Endothelial cell of umbilical vein (primary cell): ENCODE results near the gene DENND2A. TPM values are rescaled to one million over a fixed set of nuclear protein-coding genes. Genes with fewer than 3 reads are reported as not detected.

ENCODE experiments used
- BruUV-seq: library from RNA; stranded (reverse); fragments of 400-500 nt; replicated peaks from 2 replicates; lab custom pipeline; 2021; lab: Mats Ljungman, UMichigan
- CTCF ChIA-PET: fragments of 300-600, 350-600 bp; sonication (Branson Sonifier 250); formaldehyde crosslinking; loops from one replicate; lab custom pipeline; 2021; ENCODE audit warnings: antibody characterized with exemption, inconsistent platforms; lab: Charles Lee
- POLR2A ChIA-PET: fragments of 300-600, 350-600 bp; sonication (Branson Sonifier 250); formaldehyde crosslinking; loops from one replicate; lab custom pipeline; 2021; ENCODE audit warnings: antibody characterized with exemption, inconsistent platforms; lab: Charles Lee
- DNase-seq: peaks from one replicate; pipeline ENCODE4 v3.0.0-alpha.2; 2011; ENCODE audit warnings: low read depth, low spot score
- FAIRE-seq: peaks from 2 replicates; lab custom pipeline; 2011; peaks lifted over from hg19 to GRCh38; lab: Jason Lieb, UNC
- H2AFZ ChIP-seq: 2 replicates; pipeline ENCODE4 v1.6.0; 2012; ENCODE audit warnings: low read depth, low read length, control low read depth, inconsistent platforms
- H3K27ac ChIP-seq: 2 replicates; pipeline ENCODE4 v1.5.1; 2011; ENCODE audit warnings: low read depth, mild to moderate bottlenecking, control low read depth, low read length, moderate library complexity; ENCODE audit not compliant: insufficient read depth
- H3K27me3 ChIP-seq, 2 experiments: 2 replicates each; pipeline versions ENCODE4 v1.6.0 to v1.6.1; 2011; ENCODE audit warnings: low read length in 2 of 2, mixed read lengths in 1 of 2; ENCODE audit not compliant: control insufficient read depth in 2 of 2, insufficient read depth in 2 of 2
- H3K36me3 ChIP-seq, 2 experiments: 2 replicates in 1 of 2; 3 replicates in 1 of 2; pipeline ENCODE4 v1.5.1; 2011; ENCODE audit warnings: low read length in 2 of 2, mild to moderate bottlenecking in 1 of 2, moderate library complexity in 1 of 2; ENCODE audit not compliant: control insufficient read depth in 2 of 2, insufficient read depth in 2 of 2; ENCODE audit errors: extremely low read depth in 1 of 2
- H3K4me1 ChIP-seq: 3 replicates; pipeline ENCODE4 v1.5.1; 2011; ENCODE audit warnings: mild to moderate bottlenecking, low read length; ENCODE audit not compliant: control insufficient read depth, insufficient read depth; ENCODE audit errors: extremely low read depth
- H3K4me2 ChIP-seq: 2 replicates; pipeline ENCODE4 v1.6.1; 2011; ENCODE audit warnings: low read length, control low read depth, mixed read lengths; ENCODE audit not compliant: insufficient read depth
- H3K4me3 ChIP-seq, 3 experiments: fragments of 200-600 bp in 1 of 3; sonication (generic), shearing (Covaris generic) in 1 of 3; replicated peaks in 1 of 3; 2 replicates each; pipeline ENCODE4 v1.5.1; 2011 to 2016; ENCODE audit warnings: control low read depth in 3 of 3, low read length in 3 of 3, mild to moderate bottlenecking in 2 of 3, inconsistent platforms in 1 of 3, low read depth in 1 of 3, moderate library complexity in 1 of 3; ENCODE audit not compliant: insufficient read depth in 1 of 3
- H3K79me2 ChIP-seq: 2 replicates; pipeline ENCODE4 v1.6.0; 2012; ENCODE audit warnings: low read length, inconsistent platforms; ENCODE audit not compliant: control insufficient read depth, insufficient read depth
- H3K9ac ChIP-seq: replicated peaks from 2 replicates; pipeline ENCODE3; 2011; ENCODE audit warnings: low read length, control low read depth; ENCODE audit not compliant: insufficient read depth; ENCODE audit errors: extremely low read depth
- H3K9me1 ChIP-seq: replicated peaks from 3 replicates; pipeline ENCODE4 v1.6.0; 2011; ENCODE audit warnings: mild to moderate bottlenecking, low read length; ENCODE audit not compliant: control insufficient read depth, insufficient read depth; ENCODE audit errors: extremely low read depth
- H3K9me3 ChIP-seq: replicated peaks from 2 replicates; pipeline ENCODE4 v1.5.1; 2012; ENCODE audit warnings: low read length, inconsistent platforms; ENCODE audit not compliant: control insufficient read depth, insufficient read depth
- H4K20me1 ChIP-seq: replicated peaks from 2 replicates; pipeline ENCODE3; 2011; ENCODE audit warnings: mild to moderate bottlenecking, low read length; ENCODE audit not compliant: control insufficient read depth, insufficient read depth; ENCODE audit errors: extremely low read depth
- EZH2 ChIP-seq: IDR thresholded peaks from 2 replicates; pipeline ENCODE4 v1.6.1; 2012; ENCODE audit warnings: borderline replicate concordance, low read depth, mild to moderate bottlenecking, moderate library complexity, low read length, inconsistent platforms; ENCODE audit not compliant: severe bottlenecking
- FOS ChIP-seq: IDR thresholded peaks from 2 replicates; pipeline ENCODE4 v1.6.1; 2011; ENCODE audit warnings: mild to moderate bottlenecking, low read length, moderate library complexity, borderline replicate concordance; ENCODE audit not compliant: insufficient read depth
- GATA2 ChIP-seq: IDR thresholded peaks from 2 replicates; pipeline ENCODE4 v1.7.0; 2011; ENCODE audit warnings: low read depth, mild to moderate bottlenecking, moderate library complexity, mixed read lengths, low read length; ENCODE audit not compliant: insufficient read length, insufficient read depth
- JUN ChIP-seq: IDR thresholded peaks from 2 replicates; pipeline ENCODE4 v1.6.1; 2011; ENCODE audit warnings: borderline replicate concordance, low read depth; ENCODE audit not compliant: insufficient read length, insufficient read depth
- MYC ChIP-seq: IDR thresholded peaks from one replicate; pipeline ENCODE4 v1.6.1; 2011; ENCODE audit warnings: mild to moderate bottlenecking, low read depth, low read length
- POLR2A ChIP-seq: IDR thresholded peaks from 2 replicates; pipeline ENCODE4 v1.6.1; 2012; ENCODE audit warnings: low read depth, mild to moderate bottlenecking, control low read depth, low read length
- POLR2AphosphoS5 ChIP-seq: IDR thresholded peaks from 2 replicates; pipeline ENCODE4 v1.6.1; 2012; ENCODE audit warnings: low read depth, mild to moderate bottlenecking, control low read depth, low read length, moderate library complexity; ENCODE audit not compliant: insufficient read depth
- dilution Hi-C: fragments of 300-500 bp; cut with MboI; formaldehyde crosslinking; loops from one replicate; pipeline ENCODE4 v1.15.0; 2019; ENCODE audit warnings: low sequenced_read_pairs; ENCODE audit not compliant: extremely low pct_ligation_motif_present
- intact Hi-C: fragments of 100-400 bp; cut with micrococcal nuclease; formaldehyde crosslinking; loops from one replicate; pipeline ENCODE4 v1.10.0; 2022
- polyA plus RNA-seq, 4 experiments: library from polyadenylated mRNA; depleted of rRNA in 3 of 4; stranded (reverse) in 3 of 4; unstranded in 1 of 4; fragments of >200 nt; gene quantifications; 2 replicates each; pipeline versions ENCODE4 v1.2.1 to v1.2.3, GENCODE V29; 2011 to 2012; ENCODE audit warnings: missing spikeins in 1 of 4
- total RNA-seq: library from RNA; stranded (reverse); gene quantifications from 2 replicates; pipeline ENCODE4 v1.2.3, GENCODE V29; 2021
- TF ChIP-seq, protein P1 (sequence below), 2 donors: IDR thresholded peaks; 1 replicate in 1 of 2; 2 replicates in 1 of 2; pipeline ENCODE4 v1.5.1; 2011; ENCODE audit warnings: low read length in 2 of 2, mild to moderate bottlenecking in 2 of 2, moderate library complexity in 2 of 2, control low read depth in 1 of 2, inconsistent platforms in 1 of 2, low read depth in 1 of 2; ENCODE audit not compliant: insufficient read depth in 1 of 2; ENCODE audit errors: extremely low read depth in 1 of 2
- TF ChIP-seq, protein P2 (sequence below): IDR thresholded peaks from 2 replicates; pipeline ENCODE4 v1.6.1; 2011; ENCODE audit not compliant: insufficient read depth, insufficient read length

The DENND2A gene
- total and polyA plus RNA-seq, 2 donors (not counting 3 experiments of a cell fraction or from before 2014, with no cell fraction given), result 0.33 TPM; not detected in 1

DNA sequence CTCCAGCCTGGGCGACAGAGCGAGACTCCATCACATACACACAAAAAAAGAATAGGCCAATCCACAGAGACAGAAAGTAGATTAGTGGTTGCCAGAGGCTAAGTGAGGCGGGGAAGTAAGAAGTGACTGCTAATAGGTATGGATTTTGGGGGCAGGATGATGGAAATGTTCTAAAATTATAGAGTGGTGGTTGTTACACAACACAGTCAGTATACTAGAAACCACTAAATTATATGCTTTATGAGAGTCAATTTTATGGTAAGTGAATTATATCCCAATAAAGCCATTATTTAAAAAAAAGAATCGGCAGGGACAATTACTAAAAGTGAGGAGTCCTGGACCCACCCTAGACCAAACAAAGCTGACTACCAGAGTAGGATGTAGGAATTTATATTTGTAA is 24.3 kb downstream of the DENND2A start:
- H3K27me3 ChIP-seq, result no peaks in the 10 kb centered on the region
- CTCF ChIA-PET, result no interaction called here
- H4K20me1 ChIP-seq, result no peaks in the 10 kb centered on the region
- no peak overlapping the region for H3K4me3 ChIP-seq
- no peak overlapping the region for H3K9ac ChIP-seq
- BruUV-seq, result no TSS peak
- no peak overlapping the region for H3K4me2 ChIP-seq
- no peak overlapping the region for H2AFZ ChIP-seq
- no peaks in the 10 kb centered on the region for H3K9me1 ChIP-seq
- TF ChIP-seq JUN (no peak), MYC (no peak), POLR2A (no peak), POLR2AphosphoS5 (no peak), GATA2 (no peak), EZH2 (no peak), FOS (no peak)
- TF ChIP-seq, protein P1, sequence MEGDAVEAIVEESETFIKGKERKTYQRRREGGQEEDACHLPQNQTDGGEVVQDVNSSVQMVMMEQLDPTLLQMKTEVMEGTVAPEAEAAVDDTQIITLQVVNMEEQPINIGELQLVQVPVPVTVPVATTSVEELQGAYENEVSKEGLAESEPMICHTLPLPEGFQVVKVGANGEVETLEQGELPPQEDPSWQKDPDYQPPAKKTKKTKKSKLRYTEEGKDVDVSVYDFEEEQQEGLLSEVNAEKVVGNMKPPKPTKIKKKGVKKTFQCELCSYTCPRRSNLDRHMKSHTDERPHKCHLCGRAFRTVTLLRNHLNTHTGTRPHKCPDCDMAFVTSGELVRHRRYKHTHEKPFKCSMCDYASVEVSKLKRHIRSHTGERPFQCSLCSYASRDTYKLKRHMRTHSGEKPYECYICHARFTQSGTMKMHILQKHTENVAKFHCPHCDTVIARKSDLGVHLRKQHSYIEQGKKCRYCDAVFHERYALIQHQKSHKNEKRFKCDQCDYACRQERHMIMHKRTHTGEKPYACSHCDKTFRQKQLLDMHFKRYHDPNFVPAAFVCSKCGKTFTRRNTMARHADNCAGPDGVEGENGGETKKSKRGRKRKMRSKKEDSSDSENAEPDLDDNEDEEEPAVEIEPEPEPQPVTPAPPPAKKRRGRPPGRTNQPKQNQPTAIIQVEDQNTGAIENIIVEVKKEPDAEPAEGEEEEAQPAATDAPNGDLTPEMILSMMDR (IDR thresholded peaks at IDR 0.05; ENCODE audit: extremely low read depth in 1 of 2, insufficient read depth in 1 of 2, low read depth in 1 of 2, low read length in 2 of 2), result no peak
- TF ChIP-seq, protein P2, sequence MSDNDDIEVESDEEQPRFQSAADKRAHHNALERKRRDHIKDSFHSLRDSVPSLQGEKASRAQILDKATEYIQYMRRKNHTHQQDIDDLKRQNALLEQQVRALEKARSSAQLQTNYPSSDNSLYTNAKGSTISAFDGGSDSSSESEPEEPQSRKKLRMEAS, result no peak
- H3K79me2 ChIP-seq, result no peaks in the 10 kb centered on the region
- intact Hi-C loops (no loop called here), dilution Hi-C loops (no loop called here)
- POLR2A ChIA-PET, result no interaction called here
- no peaks in the 10 kb centered on the region for H3K9me3 ChIP-seq
- H3K4me1 ChIP-seq, result no peaks in the 10 kb centered on the region
- DNase-seq (no peak), FAIRE-seq (no peak)
- no peaks in the 10 kb centered on the region for H3K36me3 ChIP-seq
- H3K27ac ChIP-seq, result no peak overlapping the region
